Measurements from ENCODE around the gene SYT17.

The SYT17 gene

GRCh38 chr16:19235886-19236285 lies 67.8 kb downstream of the SYT17 start:
- no peak for TF ChIP-seq EZH2phosphoT487 (IDR thresholded peaks at IDR 0.05; ENCODE audit: borderline replicate concordance)
- no peak for TF ChIP-seq CTCF (conservative IDR thresholded peaks at IDR 0.05; ENCODE audit: low read length)
- no peaks in the 10 kb centered on the region for H3K79me2 ChIP-seq (ENCODE audit: insufficient read depth, low read length)
- H3K36me3 ChIP-seq (ENCODE audit: insufficient read depth, low read length) = no peaks in the 10 kb centered on the region
- no peak overlapping the region for H3K9ac ChIP-seq (ENCODE audit: low read depth, low read length, poor library complexity, severe bottlenecking)
- no peaks in the 10 kb centered on the region for H3K27me3 ChIP-seq (ENCODE audit: insufficient read depth, low read length, poor library complexity, severe bottlenecking)
- H3K4me1 ChIP-seq (ENCODE audit: insufficient read depth, low read length, poor library complexity, severe bottlenecking) = no peaks in the 10 kb centered on the region
- H3F3A ChIP-seq (ENCODE audit: low read depth) = no peaks in the 10 kb centered on the region
- no peaks in the 10 kb centered on the region for H3K9me2 ChIP-seq (replicated peaks; ENCODE audit: low read depth, low read length)
- no peak overlapping the region for H3K4me2 ChIP-seq (ENCODE audit: low read depth, low read length, poor library complexity, severe bottlenecking)
- no peak overlapping the region for H2AFZ ChIP-seq (ENCODE audit: low read length)
- peaks cover 43% of the 10 kb centered on the region; the same call in 1 of the 2 replicates for H3K9me3 ChIP-seq (ENCODE audit: insufficient read depth, low read depth, low read length)
- H4K20me1 ChIP-seq (ENCODE audit: insufficient read depth, low read length, poor library complexity, severe bottlenecking) = no peaks in the 10 kb centered on the region
- no peak overlapping the region for H3K4me3 ChIP-seq (ENCODE audit: low read length, poor library complexity, severe bottlenecking)

- Histone ChIP-seq H2AFZ (ENCODE audit: low read length) (no peak overlapping the region), H3K9me3 (ENCODE audit: insufficient read depth, low read depth, low read length) (peaks cover 40% of the 10 kb centered on the region; the same call in 1 of the 2 replicates)
Observed at GRCh38 chr16:19236561-19237209, 68.6 kb downstream of the SYT17 start.

GRCh38 chr16:19238406-19238805 lies 70.4 kb downstream of the SYT17 start:
- Histone ChIP-seq H3K9me2 (replicated peaks; ENCODE audit: low read depth, low read length) (no peaks in the 10 kb centered on the region), H3F3A (ENCODE audit: low read depth) (no peaks in the 10 kb centered on the region), H3K79me2 (ENCODE audit: insufficient read depth, low read length) (no peaks in the 10 kb centered on the region), H3K4me1 (ENCODE audit: insufficient read depth, low read length, poor library complexity, severe bottlenecking) (no peaks in the 10 kb centered on the region), H3K27me3 (ENCODE audit: insufficient read depth, low read length, poor library complexity, severe bottlenecking) (no peaks in the 10 kb centered on the region), H3K4me2 (ENCODE audit: low read depth, low read length, poor library complexity, severe bottlenecking) (no peak overlapping the region), H3K9ac (ENCODE audit: low read depth, low read length, poor library complexity, severe bottlenecking) (no peak overlapping the region), H3K9me3 (ENCODE audit: insufficient read depth, low read depth, low read length) (peaks cover 43% of the 10 kb centered on the region; the same call in 1 of the 2 replicates), H3K36me3 (ENCODE audit: insufficient read depth, low read length) (no peaks in the 10 kb centered on the region), H2AFZ (ENCODE audit: low read length) (no peak overlapping the region), H4K20me1 (ENCODE audit: insufficient read depth, low read length, poor library complexity, severe bottlenecking) (no peaks in the 10 kb centered on the region), H3K4me3 (ENCODE audit: low read length, poor library complexity, severe bottlenecking) (no peak overlapping the region)
- TF ChIP-seq CTCF (conservative IDR thresholded peaks at IDR 0.05; ENCODE audit: low read length) = no peak
- TF ChIP-seq EZH2phosphoT487 (IDR thresholded peaks at IDR 0.05; ENCODE audit: borderline replicate concordance) = no peak

More at GRCh38 chr16:19236561-19237209, 68.6 kb downstream of the SYT17 start:
- H3K36me3 ChIP-seq (ENCODE audit: insufficient read depth, low read length) = no peaks in the 10 kb centered on the region
- no peaks in the 10 kb centered on the region for H3K9me2 ChIP-seq (replicated peaks; ENCODE audit: low read depth, low read length)
- H3F3A ChIP-seq (ENCODE audit: low read depth) = no peaks in the 10 kb centered on the region
- no peak overlapping the region for H3K9ac ChIP-seq (ENCODE audit: low read depth, low read length, poor library complexity, severe bottlenecking)
- no peaks in the 10 kb centered on the region for H3K79me2 ChIP-seq (ENCODE audit: insufficient read depth, low read length)
- H3K4me2 ChIP-seq (ENCODE audit: low read depth, low read length, poor library complexity, severe bottlenecking) = no peak overlapping the region
- H3K27me3 ChIP-seq (ENCODE audit: insufficient read depth, low read length, poor library complexity, severe bottlenecking) = no peaks in the 10 kb centered on the region
- H4K20me1 ChIP-seq (ENCODE audit: insufficient read depth, low read length, poor library complexity, severe bottlenecking) = no peaks in the 10 kb centered on the region
- TF ChIP-seq EZH2phosphoT487 (IDR thresholded peaks at IDR 0.05; ENCODE audit: borderline replicate concordance) (no peak), CTCF (conservative IDR thresholded peaks at IDR 0.05; ENCODE audit: low read length) (no peak)
- H3K4me3 ChIP-seq (ENCODE audit: low read length, poor library complexity, severe bottlenecking) = no peak overlapping the region
- no peaks in the 10 kb centered on the region for H3K4me1 ChIP-seq (ENCODE audit: insufficient read depth, low read length, poor library complexity, severe bottlenecking)

Measured in Loucy (cell line).